HepG2 (cell line): ENCODE measurements around the gene KIAA1614. TPM values are rescaled to one million over a fixed set of nuclear protein-coding genes. Genes with fewer than 3 reads are reported as not detected.
A peak's percentile ranks its signal among the peaks of the same experiment; 100 is the strongest.

Experiments used
- CHD2 ChIP-seq: IDR thresholded peaks from 2 replicates; pipeline ENCODE4 v1.6.1; 2011; ENCODE audit warnings: low read depth, low read length, improper control_type of control experiment
- ELF4 ChIP-seq: sonication (generic); formaldehyde crosslinking; IDR thresholded peaks from 2 replicates; pipeline ENCODE4 v1.5.0; 2020; ENCODE audit warnings: missing genetic modification reagents, mild to moderate bottlenecking, moderate library complexity, borderline replicate concordance
- GZF1 ChIP-seq: sonication (generic); formaldehyde crosslinking; IDR thresholded peaks from 2 replicates; pipeline ENCODE4 v1.5.1; 2020; ENCODE audit warnings: mild to moderate bottlenecking, missing genetic modification reagents
- HCFC1 ChIP-seq: fragments of 150-350 bp; IDR thresholded peaks from 2 replicates; pipeline ENCODE4 v1.6.1; 2014; ENCODE audit warnings: low read depth, low read length
- HIVEP1 ChIP-seq: sonication (generic); formaldehyde crosslinking; IDR thresholded peaks from 2 replicates; pipeline ENCODE4 v1.4.0; 2020; ENCODE audit warnings: mild to moderate bottlenecking, missing genetic modification reagents
- MTF2 ChIP-seq: sonication (generic); formaldehyde crosslinking; IDR thresholded peaks from 2 replicates; pipeline ENCODE4 v1.5.0; 2020; ENCODE audit warnings: missing genetic modification reagents, borderline replicate concordance
- NKX3-1 ChIP-seq: sonication (generic); formaldehyde crosslinking; IDR thresholded peaks from 2 replicates; pipeline ENCODE4 v1.5.0; 2020; ENCODE audit warnings: missing genetic modification reagents
- NR2F1 ChIP-seq, 2 experiments: fragments of 450-650 bp in 1 of 2; formaldehyde crosslinking in 1 of 2; IDR thresholded peaks; 2 replicates each; pipeline versions ENCODE4 v1.5.0 to v1.6.1; 2016 to 2020; ENCODE audit warnings: mild to moderate bottlenecking in 1 of 2, missing compliant biosample characterization in 1 of 2, missing genetic modification reagents in 1 of 2, moderate library complexity in 1 of 2
- ZNF264 ChIP-seq: sonication (generic); formaldehyde crosslinking; IDR thresholded peaks from 2 replicates; pipeline ENCODE4 v1.4.0; 2020; ENCODE audit warnings: missing genetic modification reagents
- ZNF367 ChIP-seq: sonication (generic); formaldehyde crosslinking; IDR thresholded peaks from 2 replicates; pipeline ENCODE4 v1.4.0; 2020; ENCODE audit warnings: missing genetic modification reagents, borderline replicate concordance
- polyA plus RNA-seq, 8 experiments: library from polyadenylated mRNA; depleted of rRNA in 3 of 8; stranded (reverse) in 7 of 8; unstranded in 1 of 8; fragments of >200 nt; fragmentation: Illumina TruSeq in 4 of 8; extraction: Trizol in 4 of 8; gene quantifications; 2 replicates each; pipeline versions ENCODE4 v1.2.1 to v1.2.3, GENCODE V29; 2011 to 2016; ENCODE audit warnings: low read depth in 4 of 8, missing spikeins in 1 of 8, mixed read lengths in 1 of 8; ENCODE audit not compliant: insufficient read depth in 1 of 8
- total RNA-seq, 5 experiments: library from RNA; depleted of rRNA; stranded (reverse); fragments of >200 nt; fragmentation: Illumina TruSeq; extraction: Trizol; gene quantifications; 2 replicates each; pipeline ENCODE4 v1.2.3, GENCODE V29; 2016; ENCODE audit warnings: low read depth in 1 of 5
- TF ChIP-seq, protein P1 (sequence below): sonication (generic); formaldehyde crosslinking; IDR thresholded peaks from 2 replicates; pipeline ENCODE4 v1.4.0; 2020; ENCODE audit warnings: missing genetic modification reagents
- TF ChIP-seq, protein P2 (sequence below): sonication (generic); formaldehyde crosslinking; IDR thresholded peaks from 2 replicates; pipeline ENCODE4 v1.4.0; 2020; ENCODE audit warnings: low read depth, mild to moderate bottlenecking, missing genetic modification reagents
- TF ChIP-seq, protein P3 (sequence below): sonication (generic); formaldehyde crosslinking; IDR thresholded peaks from 2 replicates; pipeline ENCODE4 v1.4.0; 2020; ENCODE audit warnings: missing genetic modification reagents
- TF ChIP-seq, protein P4 (sequence below): sonication (generic); formaldehyde crosslinking; IDR thresholded peaks from 2 replicates; pipeline ENCODE4 v1.5.1; 2020; ENCODE audit warnings: mild to moderate bottlenecking, moderate library complexity, missing genetic modification reagents
- TF ChIP-seq, protein P5 (sequence below): sonication (generic); formaldehyde crosslinking; IDR thresholded peaks from 2 replicates; pipeline ENCODE4 v1.8.1; 2023; ENCODE audit warnings: missing genetic modification reagents, mild to moderate bottlenecking, borderline replicate concordance
- TF ChIP-seq, protein P6 (sequence below): sonication (generic); formaldehyde crosslinking; IDR thresholded peaks from 2 replicates; pipeline ENCODE4 v1.5.0; 2020; ENCODE audit warnings: missing genetic modification reagents
- TF ChIP-seq, protein P7 (sequence below): sonication (generic); formaldehyde crosslinking; IDR thresholded peaks from 2 replicates; pipeline ENCODE4 v1.4.0; 2020; ENCODE audit warnings: missing genetic modification reagents

Gene KIAA1614
- total and polyA plus RNA-seq, 2 of the 13 experiments (the other 11 are each of a cell fraction or from before 2014, with no cell fraction given): 0.15 to 0.77 TPM

DNA sequence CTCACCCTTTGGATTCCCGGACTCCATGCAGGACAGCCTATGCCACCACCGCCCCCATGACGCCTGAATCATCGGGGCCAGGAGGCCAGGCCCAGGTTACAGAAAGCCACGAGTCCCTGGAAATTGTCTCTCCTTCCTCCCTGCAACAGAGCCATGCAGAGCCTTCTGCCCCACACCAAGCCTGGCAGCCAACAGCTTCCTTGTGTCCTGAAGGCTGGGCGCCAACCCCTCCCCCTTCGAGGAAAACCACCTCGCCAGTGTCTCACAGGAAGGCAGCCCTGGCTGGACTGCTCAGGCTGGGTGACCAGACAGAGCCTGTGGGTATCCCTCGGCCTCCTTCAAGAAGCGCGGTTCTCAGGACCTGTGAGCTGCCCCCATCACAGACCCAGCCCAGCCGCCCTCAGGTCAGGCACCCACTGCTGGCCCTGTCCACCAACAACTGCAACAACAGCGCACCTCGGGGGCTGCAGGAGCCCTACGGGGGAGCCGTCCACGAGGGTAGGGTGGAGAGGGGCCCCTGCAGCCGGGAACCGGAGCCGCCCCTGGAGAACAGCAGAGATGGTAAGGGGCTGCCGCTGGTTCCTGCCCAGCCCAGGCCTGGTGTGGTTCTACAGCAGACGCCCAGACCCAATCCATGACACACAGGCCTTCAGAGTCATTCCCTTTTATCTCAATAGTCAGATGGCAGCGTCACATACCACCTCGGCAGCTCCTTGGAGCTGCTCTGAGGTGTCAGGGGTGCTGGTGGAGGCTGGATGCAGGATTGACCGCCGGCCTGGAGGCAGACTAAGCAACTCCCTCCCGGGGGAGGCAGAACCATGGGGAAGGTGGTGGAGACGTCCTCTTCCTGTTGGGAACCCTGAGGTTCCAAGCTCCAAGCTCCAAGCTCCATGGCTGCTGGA lies 23.7 kb downstream of the KIAA1614 start (continued):
- TF ChIP-seq, protein P1, sequence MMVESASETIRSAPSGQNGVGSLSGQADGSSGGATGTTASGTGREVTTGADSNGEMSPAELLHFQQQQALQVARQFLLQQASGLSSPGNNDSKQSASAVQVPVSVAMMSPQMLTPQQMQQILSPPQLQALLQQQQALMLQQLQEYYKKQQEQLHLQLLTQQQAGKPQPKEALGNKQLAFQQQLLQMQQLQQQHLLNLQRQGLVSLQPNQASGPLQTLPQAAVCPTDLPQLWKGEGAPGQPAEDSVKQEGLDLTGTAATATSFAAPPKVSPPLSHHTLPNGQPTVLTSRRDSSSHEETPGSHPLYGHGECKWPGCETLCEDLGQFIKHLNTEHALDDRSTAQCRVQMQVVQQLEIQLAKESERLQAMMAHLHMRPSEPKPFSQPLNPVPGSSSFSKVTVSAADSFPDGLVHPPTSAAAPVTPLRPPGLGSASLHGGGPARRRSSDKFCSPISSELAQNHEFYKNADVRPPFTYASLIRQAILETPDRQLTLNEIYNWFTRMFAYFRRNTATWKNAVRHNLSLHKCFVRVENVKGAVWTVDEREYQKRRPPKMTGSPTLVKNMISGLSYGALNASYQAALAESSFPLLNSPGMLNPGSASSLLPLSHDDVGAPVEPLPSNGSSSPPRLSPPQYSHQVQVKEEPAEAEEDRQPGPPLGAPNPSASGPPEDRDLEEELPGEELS (CRISPR knock-in tag): 0 out of 2 replicates have a peak, but pooled peaks have one; percentile 1
- TF ChIP-seq GZF1 (CRISPR knock-in tag): no peak
- TF ChIP-seq, protein P2, sequence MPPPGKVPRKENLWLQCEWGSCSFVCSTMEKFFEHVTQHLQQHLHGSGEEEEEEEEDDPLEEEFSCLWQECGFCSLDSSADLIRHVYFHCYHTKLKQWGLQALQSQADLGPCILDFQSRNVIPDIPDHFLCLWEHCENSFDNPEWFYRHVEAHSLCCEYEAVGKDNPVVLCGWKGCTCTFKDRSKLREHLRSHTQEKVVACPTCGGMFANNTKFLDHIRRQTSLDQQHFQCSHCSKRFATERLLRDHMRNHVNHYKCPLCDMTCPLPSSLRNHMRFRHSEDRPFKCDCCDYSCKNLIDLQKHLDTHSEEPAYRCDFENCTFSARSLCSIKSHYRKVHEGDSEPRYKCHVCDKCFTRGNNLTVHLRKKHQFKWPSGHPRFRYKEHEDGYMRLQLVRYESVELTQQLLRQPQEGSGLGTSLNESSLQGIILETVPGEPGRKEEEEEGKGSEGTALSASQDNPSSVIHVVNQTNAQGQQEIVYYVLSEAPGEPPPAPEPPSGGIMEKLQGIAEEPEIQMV (CRISPR knock-in tag): no peak
- TF ChIP-seq, protein P3, sequence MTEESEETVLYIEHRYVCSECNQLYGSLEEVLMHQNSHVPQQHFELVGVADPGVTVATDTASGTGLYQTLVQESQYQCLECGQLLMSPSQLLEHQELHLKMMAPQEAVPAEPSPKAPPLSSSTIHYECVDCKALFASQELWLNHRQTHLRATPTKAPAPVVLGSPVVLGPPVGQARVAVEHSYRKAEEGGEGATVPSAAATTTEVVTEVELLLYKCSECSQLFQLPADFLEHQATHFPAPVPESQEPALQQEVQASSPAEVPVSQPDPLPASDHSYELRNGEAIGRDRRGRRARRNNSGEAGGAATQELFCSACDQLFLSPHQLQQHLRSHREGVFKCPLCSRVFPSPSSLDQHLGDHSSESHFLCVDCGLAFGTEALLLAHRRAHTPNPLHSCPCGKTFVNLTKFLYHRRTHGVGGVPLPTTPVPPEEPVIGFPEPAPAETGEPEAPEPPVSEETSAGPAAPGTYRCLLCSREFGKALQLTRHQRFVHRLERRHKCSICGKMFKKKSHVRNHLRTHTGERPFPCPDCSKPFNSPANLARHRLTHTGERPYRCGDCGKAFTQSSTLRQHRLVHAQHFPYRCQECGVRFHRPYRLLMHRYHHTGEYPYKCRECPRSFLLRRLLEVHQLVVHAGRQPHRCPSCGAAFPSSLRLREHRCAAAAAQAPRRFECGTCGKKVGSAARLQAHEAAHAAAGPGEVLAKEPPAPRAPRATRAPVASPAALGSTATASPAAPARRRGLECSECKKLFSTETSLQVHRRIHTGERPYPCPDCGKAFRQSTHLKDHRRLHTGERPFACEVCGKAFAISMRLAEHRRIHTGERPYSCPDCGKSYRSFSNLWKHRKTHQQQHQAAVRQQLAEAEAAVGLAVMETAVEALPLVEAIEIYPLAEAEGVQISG: no peak
- no peak for TF ChIP-seq NKX3-1 (CRISPR knock-in tag)
- TF ChIP-seq HIVEP1 (CRISPR knock-in tag): peak; percentile 41; the same call in 1 of the 2 replicates
- TF ChIP-seq, protein P4, sequence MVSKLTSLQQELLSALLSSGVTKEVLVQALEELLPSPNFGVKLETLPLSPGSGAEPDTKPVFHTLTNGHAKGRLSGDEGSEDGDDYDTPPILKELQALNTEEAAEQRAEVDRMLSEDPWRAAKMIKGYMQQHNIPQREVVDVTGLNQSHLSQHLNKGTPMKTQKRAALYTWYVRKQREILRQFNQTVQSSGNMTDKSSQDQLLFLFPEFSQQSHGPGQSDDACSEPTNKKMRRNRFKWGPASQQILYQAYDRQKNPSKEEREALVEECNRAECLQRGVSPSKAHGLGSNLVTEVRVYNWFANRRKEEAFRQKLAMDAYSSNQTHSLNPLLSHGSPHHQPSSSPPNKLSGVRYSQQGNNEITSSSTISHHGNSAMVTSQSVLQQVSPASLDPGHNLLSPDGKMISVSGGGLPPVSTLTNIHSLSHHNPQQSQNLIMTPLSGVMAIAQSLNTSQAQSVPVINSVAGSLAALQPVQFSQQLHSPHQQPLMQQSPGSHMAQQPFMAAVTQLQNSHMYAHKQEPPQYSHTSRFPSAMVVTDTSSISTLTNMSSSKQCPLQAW (CRISPR knock-in tag): no peak
- no peak for TF ChIP-seq HCFC1
- TF ChIP-seq, protein P5, sequence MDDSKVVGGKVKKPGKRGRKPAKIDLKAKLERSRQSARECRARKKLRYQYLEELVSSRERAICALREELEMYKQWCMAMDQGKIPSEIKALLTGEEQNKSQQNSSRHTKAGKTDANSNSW (CRISPR knock-in tag): no peak
- no peak for TF ChIP-seq MTF2
- TF ChIP-seq, protein P6, sequence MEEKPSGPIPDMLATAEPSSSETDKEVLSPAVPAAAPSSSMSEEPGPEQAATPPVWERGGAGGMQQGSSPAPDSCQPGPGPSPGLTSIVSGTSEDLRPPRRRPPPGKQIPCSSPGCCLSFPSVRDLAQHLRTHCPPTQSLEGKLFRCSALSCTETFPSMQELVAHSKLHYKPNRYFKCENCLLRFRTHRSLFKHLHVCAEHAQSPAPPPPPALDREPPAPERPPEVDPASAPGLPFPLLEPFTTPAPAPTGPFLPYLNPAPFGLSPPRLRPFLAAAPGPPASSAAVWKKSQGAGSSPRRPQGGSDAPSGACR (CRISPR knock-in tag): no peak
- no peak for TF ChIP-seq ZNF264 (CRISPR knock-in tag)
- no peak for TF ChIP-seq NR2F1 (CRISPR knock-in tag; IDR thresholded peaks at IDR 0.05)
- TF ChIP-seq ELF4 (CRISPR knock-in tag): no peak
- TF ChIP-seq, protein P7, sequence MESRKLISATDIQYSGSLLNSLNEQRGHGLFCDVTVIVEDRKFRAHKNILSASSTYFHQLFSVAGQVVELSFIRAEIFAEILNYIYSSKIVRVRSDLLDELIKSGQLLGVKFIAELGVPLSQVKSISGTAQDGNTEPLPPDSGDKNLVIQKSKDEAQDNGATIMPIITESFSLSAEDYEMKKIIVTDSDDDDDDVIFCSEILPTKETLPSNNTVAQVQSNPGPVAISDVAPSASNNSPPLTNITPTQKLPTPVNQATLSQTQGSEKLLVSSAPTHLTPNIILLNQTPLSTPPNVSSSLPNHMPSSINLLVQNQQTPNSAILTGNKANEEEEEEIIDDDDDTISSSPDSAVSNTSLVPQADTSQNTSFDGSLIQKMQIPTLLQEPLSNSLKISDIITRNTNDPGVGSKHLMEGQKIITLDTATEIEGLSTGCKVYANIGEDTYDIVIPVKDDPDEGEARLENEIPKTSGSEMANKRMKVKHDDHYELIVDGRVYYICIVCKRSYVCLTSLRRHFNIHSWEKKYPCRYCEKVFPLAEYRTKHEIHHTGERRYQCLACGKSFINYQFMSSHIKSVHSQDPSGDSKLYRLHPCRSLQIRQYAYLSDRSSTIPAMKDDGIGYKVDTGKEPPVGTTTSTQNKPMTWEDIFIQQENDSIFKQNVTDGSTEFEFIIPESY (CRISPR knock-in tag): peak; percentile 46; the same call in 1 of the 2 replicates
- TF ChIP-seq ZNF367 (CRISPR knock-in tag): no peak
- TF ChIP-seq CHD2: no peak
